ENCODE results near the gene CC2D2A.
"Not testable (repeated sequence)": the region's sequence is repeated elsewhere in the genome, so short reads cannot be mapped to it uniquely, and the experiment has no call there.

The CC2D2A gene

GRCh38 chr4:15600176-15600575 lies 130.5 kb downstream of the CC2D2A start:
- no peak overlapping the region for H3K4me3 ChIP-seq (ENCODE audit: low read depth, low read length)
- no peak for TF ChIP-seq POLR2A (IDR thresholded peaks at IDR 0.05; ENCODE audit: extremely low read depth, insufficient read length)
- TF ChIP-seq MYC (IDR thresholded peaks at IDR 0.05; ENCODE audit: low read depth, low read length) = no peak
- no peak for TF ChIP-seq MAX (IDR thresholded peaks at IDR 0.05; ENCODE audit: low read depth, low read length)
- TF ChIP-seq CTCF (IDR thresholded peaks at IDR 0.05; ENCODE audit: low read depth, low read length) = no peak
- no peak for DNase-seq (ENCODE audit: low read depth)

GRCh38 chr4:15601862-15602261 lies 132.2 kb downstream of the CC2D2A start:
- DNase-seq (ENCODE audit: low read depth) = no peak
- no peak overlapping the region for H3K4me3 ChIP-seq (ENCODE audit: low read depth, low read length)
- TF ChIP-seq POLR2A (IDR thresholded peaks at IDR 0.05; ENCODE audit: extremely low read depth, insufficient read length) (no peak), MYC (IDR thresholded peaks at IDR 0.05; ENCODE audit: low read depth, low read length) (no peak), MAX (IDR thresholded peaks at IDR 0.05; ENCODE audit: low read depth, low read length) (no peak)

- no peak overlapping the region for H3K4me3 ChIP-seq (ENCODE audit: low read depth, low read length)
- TF ChIP-seq POLR2A (IDR thresholded peaks at IDR 0.05; ENCODE audit: extremely low read depth, insufficient read length) (no peak), MYC (IDR thresholded peaks at IDR 0.05; ENCODE audit: low read depth, low read length) (no peak), CTCF (IDR thresholded peaks at IDR 0.05; ENCODE audit: low read depth, low read length) (no peak), MAX (IDR thresholded peaks at IDR 0.05; ENCODE audit: low read depth, low read length) (no peak)
- no peak for DNase-seq (ENCODE audit: low read depth)
These were observed 135.9 kb downstream of the CC2D2A start for GRCh38 chr4:15605537-15605936.

- TF ChIP-seq MYC (IDR thresholded peaks at IDR 0.05; ENCODE audit: low read depth, low read length) = no peak
- TF ChIP-seq CTCF (IDR thresholded peaks at IDR 0.05; ENCODE audit: low read depth, low read length) = no peak
- no peak for DNase-seq (ENCODE audit: low read depth)
- H3K4me3 ChIP-seq (ENCODE audit: low read depth, low read length) = no peak overlapping the region
These were observed 141.2 kb downstream of the CC2D2A start for GRCh38 chr4:15610855-15611254.

- no peak for TF ChIP-seq MAX (IDR thresholded peaks at IDR 0.05; ENCODE audit: low read depth, low read length)
- no peak for TF ChIP-seq POLR2A (IDR thresholded peaks at IDR 0.05; ENCODE audit: extremely low read depth, insufficient read length)
- no peak overlapping the region for H3K4me3 ChIP-seq (ENCODE audit: low read depth, low read length)
- no peak for DNase-seq (ENCODE audit: low read depth)
These were observed 142.5 kb downstream of the CC2D2A start for GRCh38 chr4:15612136-15612535.

- not testable (repeated sequence) for H3K4me3 ChIP-seq (ENCODE audit: low read depth, low read length); DNase-seq (ENCODE audit: low read depth)
These were observed 145.2 kb downstream of the CC2D2A start for GRCh38 chr4:15614891-15615290.

GRCh38 chr4:15617407-15617806 lies 147.7 kb downstream of the CC2D2A start:
- H3K4me3 ChIP-seq (ENCODE audit: low read depth, low read length); DNase-seq (ENCODE audit: low read depth): not testable (repeated sequence)

- TF ChIP-seq POLR2A (IDR thresholded peaks at IDR 0.05; ENCODE audit: extremely low read depth, insufficient read length) (no peak), CTCF (IDR thresholded peaks at IDR 0.05; ENCODE audit: low read depth, low read length) (no peak), MYC (IDR thresholded peaks at IDR 0.05; ENCODE audit: low read depth, low read length) (no peak), MAX (IDR thresholded peaks at IDR 0.05; ENCODE audit: low read depth, low read length) (no peak)
- no peak overlapping the region for H3K4me3 ChIP-seq (ENCODE audit: low read depth, low read length)
- no peak for DNase-seq (ENCODE audit: low read depth)
These were observed 167.1 kb downstream of the CC2D2A start for GRCh38 chr4:15636818-15637217.
